K562 (cell line): ENCODE results near the gene PNMA8A. TPM values are rescaled to one million over a fixed set of nuclear protein-coding genes. Genes with fewer than 3 reads are reported as not detected.

Source experiments
- ATAC-seq: fragments of 200-7000 bp; cut with Tn5 transposase; 3 replicates; pipeline ENCODE4 v1.9.1; 2020; ENCODE audit warnings: moderate library complexity
- BruUV-seq: library from RNA; stranded (reverse); fragments of 400-500 nt; replicated peaks from 2 replicates; lab custom pipeline; 2021; lab: Mats Ljungman, UMichigan
- CTCF ChIA-PET: fragments of 300-600 bp; formaldehyde crosslinking; extraction: SDS; loops from one replicate; lab custom pipeline; 2021; ENCODE audit warnings: low intra/inter-chr PET ratio; lab: Yijun Ruan, JAX
- POLR2A ChIA-PET: fragments of 300-600, 350-650 bp; sonication (Branson Sonifier 250); formaldehyde crosslinking; extraction: SDS; loops from one replicate; lab custom pipeline; 2021; ENCODE audit warnings: antibody characterized with exemption, inconsistent platforms; lab: Yijun Ruan, JAX
- DNase-seq, 4 experiments: peaks; one replicate each; pipeline versions ENCODE4 v3.0.0 to v3.0.0-alpha.2; 2011 to 2018; ENCODE audit warnings: low spot score in 3 of 4, mixed read lengths in 3 of 4; ENCODE audit errors: extremely low read depth in 1 of 4
- FAIRE-seq: peaks from 2 replicates; lab custom pipeline; 2011; peaks lifted over from hg19 to GRCh38; lab: Jason Lieb, UNC
- H2AFZ ChIP-seq: 2 replicates; pipeline ENCODE4 v1.6.0; 2011; ENCODE audit warnings: low read depth, low read length, control low read depth, inconsistent platforms
- H3K27ac ChIP-seq: fragments of 200-600 bp; 3 replicates; pipeline ENCODE4 v1.8.0; 2011; ENCODE audit warnings: low read depth, mild to moderate bottlenecking, control low read depth, inconsistent platforms, low read length, moderate library complexity, mixed read lengths; ENCODE audit errors: extremely low read depth
- H3K27me3 ChIP-seq, 2 experiments: fragments of 300-600 bp in 1 of 2; 2 replicates in 1 of 2; 3 replicates in 1 of 2; pipeline versions ENCODE4 v1.6.0 to v1.8.0; 2011; ENCODE audit warnings: inconsistent platforms in 2 of 2, low read length in 2 of 2, mild to moderate bottlenecking in 1 of 2, mixed read lengths in 1 of 2, moderate library complexity in 1 of 2; ENCODE audit not compliant: control insufficient read depth in 2 of 2, insufficient read depth in 2 of 2
- H3K36me3 ChIP-seq: fragments of 300-600 bp; 3 replicates; pipeline ENCODE4 v1.8.0; 2011; ENCODE audit warnings: mild to moderate bottlenecking, low read length, inconsistent platforms; ENCODE audit not compliant: control insufficient read depth, insufficient read depth
- H3K4me1 ChIP-seq, 2 experiments: fragments of 200-600 bp in 1 of 2; replicated peaks in 1 of 2; 2 replicates in 1 of 2; 3 replicates in 1 of 2; pipeline versions ENCODE4 v1.5.1 to v1.8.0; 2011; ENCODE audit warnings: inconsistent platforms in 2 of 2, low read length in 2 of 2, mild to moderate bottlenecking in 1 of 2, mixed read lengths in 1 of 2, moderate library complexity in 1 of 2; ENCODE audit not compliant: control insufficient read depth in 2 of 2, insufficient read depth in 2 of 2
- H3K4me2 ChIP-seq: 2 replicates; pipeline ENCODE4 v1.6.1; 2011; ENCODE audit warnings: low read length, control low read depth, inconsistent platforms, mixed read lengths; ENCODE audit not compliant: insufficient read depth
- H3K4me3 ChIP-seq: fragments of 200-600 bp; sonication (generic), shearing (Covaris generic); 2 replicates; pipeline ENCODE4 v1.5.1; 2016; ENCODE audit warnings: control low read depth, inconsistent platforms
- H3K79me2 ChIP-seq: fragments of 200-600 bp; 3 replicates; pipeline ENCODE4 v1.8.0; 2011; ENCODE audit warnings: low read length, inconsistent platforms; ENCODE audit not compliant: control insufficient read depth, insufficient read depth
- H3K9ac ChIP-seq, 2 experiments: 2 replicates each; pipeline versions ENCODE4 v1.6.0 to v1.6.1; 2011; ENCODE audit warnings: low read depth in 2 of 2, low read length in 2 of 2, control low read depth in 1 of 2, inconsistent platforms in 1 of 2, mild to moderate bottlenecking in 1 of 2, mixed read lengths in 1 of 2; ENCODE audit not compliant: insufficient read depth in 1 of 2
- H3K9me1 ChIP-seq: one replicate; pipeline ENCODE4 v1.6.0; 2011; ENCODE audit warnings: inconsistent platforms, mild to moderate bottlenecking, low read length, moderate library complexity; ENCODE audit not compliant: control insufficient read depth, insufficient read depth
- H3K9me3 ChIP-seq: replicated peaks from 2 replicates; pipeline ENCODE4 v1.5.1; 2011; ENCODE audit warnings: low read depth, low read length, inconsistent platforms; ENCODE audit not compliant: control insufficient read depth, insufficient read depth
- H4K20me1 ChIP-seq: replicated peaks from 2 replicates; pipeline ENCODE4 v1.6.1; 2011; ENCODE audit warnings: low read length, inconsistent platforms, mixed read lengths; ENCODE audit not compliant: control insufficient read depth, insufficient read depth
- CBX3 ChIP-seq, 2 experiments: IDR thresholded peaks; 1 replicate in 1 of 2; 2 replicates in 1 of 2; pipeline ENCODE4 v1.6.1; 2012; ENCODE audit warnings: inconsistent platforms in 2 of 2, low read length in 2 of 2, borderline replicate concordance in 1 of 2, control low read depth in 1 of 2
- CGGBP1 ChIP-seq: fragments of 250-450 bp; sonication (Bioruptor Pico); IDR thresholded peaks from 2 replicates; pipeline ENCODE4 v1.9.0; 2021; ENCODE audit warnings: mild to moderate bottlenecking
- HDAC6 ChIP-seq: IDR thresholded peaks from 2 replicates; pipeline ENCODE4 v1.6.1; 2012; ENCODE audit warnings: low read depth, mild to moderate bottlenecking, control low read depth, inconsistent platforms, low read length, moderate library complexity
- HLTF ChIP-seq: fragments of 450-650 bp; IDR thresholded peaks from 2 replicates; pipeline ENCODE4 v1.6.1; 2016
- HMBOX1 ChIP-seq: sonication (generic); IDR thresholded peaks from 2 replicates; pipeline ENCODE4 v1.6.1; 2016
- HMG20B ChIP-seq: fragments of 250-450 bp; sonication (Bioruptor Pico); IDR thresholded peaks from 2 replicates; pipeline ENCODE4 v1.5.0; 2021; ENCODE audit warnings: mild to moderate bottlenecking
- KLF16 ChIP-seq: IDR thresholded peaks from 2 replicates; pipeline ENCODE4 v1.6.1; 2016; ENCODE audit warnings: antibody characterized with exemption
- MEIS2 ChIP-seq: fragments of 450-650 bp; IDR thresholded peaks from 2 replicates; pipeline ENCODE4 v1.6.1; 2014; ENCODE audit warnings: mild to moderate bottlenecking; ENCODE audit not compliant: partially characterized antibody
- NCOA6 ChIP-seq: fragments of 450-650 bp; IDR thresholded peaks from 2 replicates; pipeline ENCODE4 v1.6.1; 2017; ENCODE audit warnings: mild to moderate bottlenecking
- NR0B1 ChIP-seq: fragments of 450-650 bp; IDR thresholded peaks from one replicate; pipeline ENCODE4 v1.6.1; 2018; ENCODE audit warnings: mild to moderate bottlenecking, moderate library complexity; ENCODE audit not compliant: partially characterized antibody
- PPARD ChIP-seq: fragments of 250-450 bp; sonication (Bioruptor Pico); IDR thresholded peaks from 2 replicates; pipeline ENCODE4 v1.8.0; 2022; ENCODE audit warnings: inconsistent platforms, mild to moderate bottlenecking, moderate library complexity
- RBBP5 ChIP-seq: fragments of 200-600 bp; sonication (generic); IDR thresholded peaks from 2 replicates; pipeline ENCODE4 v1.6.1; 2012; ENCODE audit warnings: borderline replicate concordance, mild to moderate bottlenecking, low read length, control low read depth, inconsistent platforms; ENCODE audit not compliant: insufficient read depth, poor library complexity, severe bottlenecking
- RBM25 ChIP-seq: fragments of 200-400 bp; formaldehyde crosslinking; IDR thresholded peaks from 2 replicates; pipeline ENCODE4 v1.6.1; 2018; ENCODE audit warnings: low read length, low read depth, moderate library complexity; ENCODE audit not compliant: severe bottlenecking
- RUNX1 ChIP-seq: sonication (generic); IDR thresholded peaks from 2 replicates; pipeline ENCODE4 v1.6.1; 2016; ENCODE audit warnings: antibody characterized with exemption, low read depth
- USF2 ChIP-seq: sonication (generic); formaldehyde crosslinking; IDR thresholded peaks from 2 replicates; pipeline ENCODE4 v1.5.0; 2020; ENCODE audit warnings: missing genetic modification reagents
- ZNF140 ChIP-seq: fragments of 250-450 bp; sonication (Bioruptor Pico); IDR thresholded peaks from 2 replicates; pipeline ENCODE4 v1.8.0; 2021; ENCODE audit warnings: moderate library complexity, mild to moderate bottlenecking, inconsistent platforms
- ZNF695 ChIP-seq: fragments of 450-650 bp; formaldehyde crosslinking; IDR thresholded peaks from 2 replicates; pipeline ENCODE4 v1.4.0; 2020; ENCODE audit warnings: mild to moderate bottlenecking, moderate library complexity
- ZNF778 ChIP-seq: fragments of 450-650 bp; formaldehyde crosslinking; IDR thresholded peaks from 2 replicates; pipeline ENCODE4 v1.4.0; 2020; ENCODE audit warnings: mild to moderate bottlenecking, moderate library complexity
- ZNF785 ChIP-seq: fragments of 250-450 bp; sonication (Bioruptor Pico); IDR thresholded peaks from 2 replicates; pipeline ENCODE4 v1.4.0; 2020; ENCODE audit warnings: mild to moderate bottlenecking
- WGBS: fragments of 100-300 bp; shearing (Covaris generic); methylation state at CpG from one replicate; pipeline ENCODE4 v1.1.6; 2016; ENCODE audit warnings: low coverage, mixed read lengths; ENCODE audit not compliant: insufficient coverage; ENCODE audit errors: missing lambda C conversion rate; 5-methylcytosine and 5-hydroxymethylcytosine counted together
- in situ Hi-C: fragments of 300-500 bp; cut with MboI; formaldehyde crosslinking; loops from 4 replicates; pipeline ENCODE4 v1.15.0; 2018; ENCODE audit warnings: inconsistent platforms, mixed read lengths
- intact Hi-C: fragments of 100-400 bp; cut with micrococcal nuclease; formaldehyde crosslinking; loops from 2 replicates; pipeline ENCODE4 v1.14.2; 2022
- polyA plus RNA-seq, 8 experiments: library from polyadenylated mRNA; depleted of rRNA in 4 of 8; stranded (reverse) in 5 of 8; unstranded in 3 of 8; fragments of >200 nt; fragmentation: Nextera tagmentation in 2 of 8; fragmentation: Illumina TruSeq in 1 of 8; extraction: Ambion mirVana in 2 of 8; extraction: Trizol in 1 of 8; gene quantifications; 2 replicates each; pipeline versions ENCODE4 v1.2.1 to v1.2.3, GENCODE V29; 2011 to 2014; ENCODE audit warnings: inconsistent platforms in 1 of 8, missing spikeins in 1 of 8
- total RNA-seq, 7 experiments: library from RNA; depleted of rRNA in 6 of 7; stranded (reverse); fragments of >200 nt in 6 of 7; fragmentation: Illumina TruSeq in 2 of 7; extraction: Trizol in 2 of 7; gene quantifications; 2 replicates each; pipeline versions ENCODE4 v1.2.1 to v1.2.3, GENCODE V29; 2011 to 2021; ENCODE audit warnings: low replicate concordance in 1 of 7

PNMA8A gene
- total and polyA plus RNA-seq, 9 of the 15 experiments (the other 6 are each of a cell fraction or from before 2014, with no cell fraction given), result 6.6 to 23.8 (median 14.9) TPM

- no peak for TF ChIP-seq NR0B1
These were observed 45.3 kb downstream of the PNMA8A start (continued) for GRCh38 chr19:46426035-46426505.

GRCh38 chr19:46423188-46423587 is 48.2 kb downstream of the PNMA8A start:
- BruUV-seq, result no TSS peak
- FAIRE-seq (no peak), ATAC-seq (no peak), DNase-seq (no peak)
- ChIA-PET POLR2A (no interaction called here), CTCF (interaction anchor here (0.9 kb wide), 1 partner anchor 90 kb away, joined by 4 read pairs; no protein-coding TSS in a partner anchor)
- 10% methylated on average over 5 of the region's 5 CpGs for WGBS
- H3K27ac ChIP-seq, result no peak overlapping the region
- H3K27me3 ChIP-seq, result peaks cover 18 to 25% of the 10 kb centered on the region in 2 experiments
- H2AFZ ChIP-seq, result no peak overlapping the region
- peaks cover 2 to 11% of the 10 kb centered on the region in 2 experiments; a peak in 2 of 5 replicates for H3K4me1 ChIP-seq
- in situ Hi-C loops (no loop called here), intact Hi-C loops (no loop called here)
- H4K20me1 ChIP-seq, result no peaks in the 10 kb centered on the region; the same call in 1 of the 2 replicates
- H3K36me3 ChIP-seq, result no peaks in the 10 kb centered on the region
- no peaks in the 10 kb centered on the region for H3K9me3 ChIP-seq
- H3K9ac ChIP-seq, result no peak overlapping the region
- H3K9me1 ChIP-seq, result no peaks in the 10 kb centered on the region
- no peak overlapping the region for H3K4me3 ChIP-seq
- H3K4me2 ChIP-seq, result no peak overlapping the region
- H3K79me2 ChIP-seq, result no peaks in the 10 kb centered on the region
- no peak for TF ChIP-seq KLF16
- no peak for TF ChIP-seq ZNF140 (CRISPR knock-in tag)
- no peak for TF ChIP-seq HDAC6
- no peak for TF ChIP-seq ZNF778 (CRISPR knock-in tag)
- no peak for TF ChIP-seq ZNF785 (CRISPR knock-in tag)
- no peak for TF ChIP-seq NCOA6
- no peak for TF ChIP-seq CBX3 (IDR thresholded peaks at IDR 0.05; ENCODE audit: borderline replicate concordance in 1 of 2, low read length in 2 of 2)
- TF ChIP-seq CGGBP1 (CRISPR knock-in tag), result no peak
- no peak for TF ChIP-seq HMBOX1
- no peak for TF ChIP-seq RBM25
- TF ChIP-seq MEIS2, result no peak
- TF ChIP-seq RBBP5, result no peak
- no peak for TF ChIP-seq USF2 (CRISPR knock-in tag)
- TF ChIP-seq RUNX1, result no peak
- TF ChIP-seq PPARD (CRISPR knock-in tag), result no peak
- TF ChIP-seq HLTF, result no peak
- TF ChIP-seq HMG20B, result no peak
- no peak for TF ChIP-seq ZNF695 (CRISPR knock-in tag)
